Ovary (tissue), 9 donors: ENCODE measurements around the gene STIM1. TPM values are rescaled to one million over a fixed set of nuclear protein-coding genes. Genes with fewer than 3 reads are reported as not detected.

Source experiments
- DNase-seq, 5 donors: peaks; one replicate each; pipeline ENCODE4 v3.0.0-alpha.2; 2019 to 2020
- H3K27ac ChIP-seq, 2 donors: fragments of 200-600 bp; one replicate each; pipeline versions ENCODE4 v1.5.1 to v1.8.0; 2019 to 2022
- H3K27me3 ChIP-seq: fragments of 200-600 bp; one replicate; pipeline ENCODE4 v1.8.0; 2022
- H3K36me3 ChIP-seq: fragments of 200-600 bp; sonication (generic); one replicate; pipeline ENCODE4 v1.5.1; 2019
- H3K4me1 ChIP-seq: one replicate; pipeline ENCODE4 v1.8.1; 2013; ENCODE audit warnings: mild to moderate bottlenecking, moderate library complexity; ENCODE audit not compliant: insufficient read depth
- H3K4me3 ChIP-seq: fragments of 200-600 bp; sonication (generic); one replicate; pipeline ENCODE4 v1.5.1; 2017
- H3K9me3 ChIP-seq, 2 donors: fragments of 200-600 bp in 1 of 2; sonication (generic) in 1 of 2; one replicate each; pipeline versions ENCODE4 v1.5.1 to v1.8.1; 2013 to 2019; ENCODE audit warnings: mild to moderate bottlenecking in 1 of 2, moderate library complexity in 1 of 2
- CTCF ChIP-seq, 3 donors: fragments of 450-650 bp in 2 of 3; fragments of 200-600 bp in 1 of 3; IDR thresholded peaks; one replicate each; pipeline versions ENCODE4 v1.5.1 to v1.8.0; 2016 to 2022; ENCODE audit warnings: antibody characterized with exemption in 3 of 3, mild to moderate bottlenecking in 1 of 3
- EP300 ChIP-seq: sonication (generic); formaldehyde crosslinking; IDR thresholded peaks from one replicate; pipeline ENCODE4 v1.6.1; 2017; ENCODE audit warnings: antibody characterized with exemption
- POLR2A ChIP-seq: fragments of 450-650 bp; IDR thresholded peaks from one replicate; pipeline ENCODE4 v1.6.1; 2017; ENCODE audit warnings: antibody characterized with exemption, mild to moderate bottlenecking, moderate library complexity
- WGBS, 3 donors: extraction: QIAGEN DNeasy Blood & Tissue Kit in 1 of 3; methylation state at CpG; one replicate each; pipeline versions ENCODE4 v1.1.5 to v1.1.7; 2013 to 2017; 5-methylcytosine and 5-hydroxymethylcytosine counted together
- intact Hi-C, 4 donors: fragments of 100-400 bp; cut with DNase I; formaldehyde crosslinking; loops; one replicate each; pipeline versions ENCODE4 v1.11.0 to v1.15.1; 2022 to 2023
- polyA plus RNA-seq, 2 donors: library from polyadenylated mRNA; stranded (reverse); fragments of 200-250 nt in 1 of 2; fragments of 350-450 nt in 1 of 2; fragmentation: Illumina TruSeq in 1 of 2; extraction: RNeasy Lipid Tissue Mini Kit (QIAGEN cat#74804) in 1 of 2; gene quantifications; one replicate each; pipeline ENCODE4 v1.2.3, GENCODE V29; 2013 to 2014
- total RNA-seq, 7 donors: library from RNA; depleted of rRNA in 2 of 7; stranded (reverse); fragments of >200 nt in 2 of 7; fragmentation: NEBNext Ultra II Directional in 3 of 7; extraction: Animal tissue kit (Norgen Biotek cat#: 25700) in 3 of 7; gene quantifications; one replicate each; pipeline versions ENCODE4 v1.1.0 to v1.2.4, GENCODE V29; 2016 to 2023
- donor health status: DM: no; HTN: no; CAD: no; lungs with moderate emphysema.
- donor health status: DM: no; HTN: no; CAD: no.
- donor health status: Bipolar disorder and iron deficiency.
- donor health status: DM: yes; HTN: yes; CAD: no.
- donor health status: DM: no; HTN: no; CAD: no.
- donor health status: DM: yes; HTN: yes; CAD: no.

STIM1 gene
- total and polyA plus RNA-seq, 9 donors, result 26.1 to 75.2 (median 58.7) TPM

GRCh38 chr11:3866836-3867208, 11.4 kb downstream of the STIM1 start:
- Histone ChIP-seq H3K27ac (no peak overlapping the region), H3K27me3 (no peaks in the 10 kb centered on the region), H3K4me1 (peaks cover 15% of the 10 kb centered on the region), H3K9me3 (no peaks in the 10 kb centered on the region), H3K36me3 (no peaks in the 10 kb centered on the region), H3K4me3 (no peak overlapping the region)
- intact Hi-C loops, result no loop called here
- TF ChIP-seq CTCF (IDR thresholded peaks at IDR 0.05), result no peak
- no peak for TF ChIP-seq EP300
- TF ChIP-seq POLR2A, result no peak
- DNase-seq, result no peak

GRCh38 chr11:3867209-3868091, 12.0 kb downstream of the STIM1 start:
- Histone ChIP-seq H3K4me3 (no peak overlapping the region), H3K27me3 (no peaks in the 10 kb centered on the region), H3K27ac (no peak overlapping the region), H3K4me1 (peaks cover 15% of the 10 kb centered on the region), H3K9me3 (no peaks in the 10 kb centered on the region), H3K36me3 (no peaks in the 10 kb centered on the region)
- TF ChIP-seq POLR2A, result no peak
- no peak for TF ChIP-seq EP300
- no peak for TF ChIP-seq CTCF (IDR thresholded peaks at IDR 0.05)
- WGBS, 3 donors, result 14 to 17% (median 15%) methylated on average over 6 of the region's 6 CpGs
- peak in 1 of 5 donors; percentile 24 for DNase-seq
- intact Hi-C loops, result no loop called here

GRCh38 chr11:3873712-3874349, 18.4 kb downstream of the STIM1 start:
- no peaks in the 10 kb centered on the region for H3K9me3 ChIP-seq
- TF ChIP-seq POLR2A (no peak), CTCF (IDR thresholded peaks at IDR 0.05) (no peak), EP300 (no peak)
- DNase-seq, result no peak
- no peaks in the 10 kb centered on the region for H3K27me3 ChIP-seq
- H3K4me1 ChIP-seq, result peaks cover 2% of the 10 kb centered on the region
- intact Hi-C loops, result no loop called here
- 92 to 100% (median 94%) methylated on average over 2 of the region's 2 CpGs for WGBS, 3 donors
- no peaks in the 10 kb centered on the region for H3K36me3 ChIP-seq
- no peak overlapping the region for H3K27ac ChIP-seq
- H3K4me3 ChIP-seq, result no peak overlapping the region

GRCh38 chr11:3876613-3877012, 21.1 kb downstream of the STIM1 start:
- Histone ChIP-seq H3K27ac (no peak overlapping the region), H3K27me3 (no peaks in the 10 kb centered on the region), H3K9me3 (no peaks in the 10 kb centered on the region), H3K4me1 (peaks cover 8% of the 10 kb centered on the region), H3K36me3 (no peaks in the 10 kb centered on the region), H3K4me3 (no peak overlapping the region)
- 83 to 84% (median 84%) methylated on average over 3 of the region's 3 CpGs for WGBS, 3 donors
- no peak for DNase-seq
- no peak for TF ChIP-seq POLR2A
- TF ChIP-seq EP300, result no peak
- no peak for TF ChIP-seq CTCF (IDR thresholded peaks at IDR 0.05)
- intact Hi-C loops, result no loop called here
